Measurements from ENCODE around the gene PRKCB.

GRCh38 chr16:23966597-23967394 is 131.0 kb downstream of the PRKCB start:
- TF ChIP-seq POLR2A (IDR thresholded peaks at IDR 0.05) (no peak), CTCF (IDR thresholded peaks at IDR 0.05) (no peak)
